Kidney (tissue), 14 donors: ENCODE data around the gene GAB2. TPM values are rescaled to one million over a fixed set of nuclear protein-coding genes. Genes with fewer than 3 reads are reported as not detected.
"Not testable (repeated sequence)": the region's sequence is repeated elsewhere in the genome, so short reads cannot be mapped to it uniquely, and the experiment has no call there.

Experiments
- DNase-seq, 5 donors: peaks; one replicate each; pipeline ENCODE4 v3.0.0-alpha.2; 2013 to 2020
- FAIRE-seq: peaks from 2 replicates; lab custom pipeline; 2012; peaks lifted over from hg19 to GRCh38; lab: Jason Lieb, UNC
- H3K27ac ChIP-seq, 2 donors: one replicate each; pipeline ENCODE4 v1.7.0; 2013; ENCODE audit warnings: low read depth in 2 of 2, low read length in 2 of 2, inconsistent platforms in 1 of 2
- H3K27me3 ChIP-seq: one replicate; pipeline ENCODE4 v1.7.1; 2013; ENCODE audit warnings: low read length, inconsistent platforms; ENCODE audit not compliant: control insufficient read depth, insufficient read depth
- H3K36me3 ChIP-seq, 3 donors: one replicate each; pipeline versions ENCODE4 v1.7.0 to v1.7.1; 2013; ENCODE audit warnings: low read length in 3 of 3, control low read depth in 1 of 3, inconsistent platforms in 1 of 3; ENCODE audit not compliant: insufficient read depth in 3 of 3, control insufficient read depth in 2 of 3
- H3K4me1 ChIP-seq, 3 donors: one replicate each; pipeline versions ENCODE4 v1.7.0 to v1.7.1; 2013; ENCODE audit warnings: low read length in 3 of 3, inconsistent platforms in 1 of 3, low read depth in 1 of 3; ENCODE audit not compliant: control insufficient read depth in 2 of 3, insufficient read depth in 2 of 3
- H3K4me3 ChIP-seq, 3 donors: one replicate each; pipeline versions ENCODE4 v1.7.0 to v1.8.1; 2013; ENCODE audit warnings: low read length in 3 of 3, control low read depth in 1 of 3, inconsistent platforms in 1 of 3
- H3K9ac ChIP-seq, 3 donors: one replicate each; pipeline versions ENCODE4 v1.7.0 to v1.7.1; 2013; ENCODE audit warnings: low read length in 3 of 3, control low read depth in 1 of 3, inconsistent platforms in 1 of 3
- H3K9me3 ChIP-seq, 3 donors: one replicate each; pipeline versions ENCODE4 v1.7.0 to v1.7.1; 2013; ENCODE audit warnings: low read length in 3 of 3, control low read depth in 1 of 3, inconsistent platforms in 1 of 3; ENCODE audit not compliant: control insufficient read depth in 2 of 3, insufficient read depth in 1 of 3
- CTCF ChIP-seq: IDR thresholded peaks from 3 replicates; pipeline ENCODE4 v1.5.1; 2012; ENCODE audit warnings: mild to moderate bottlenecking, moderate library complexity, borderline replicate concordance; ENCODE audit not compliant: insufficient read depth; ENCODE audit errors: extremely low read depth
- intact Hi-C: fragments of 100-400 bp; cut with DNase I; formaldehyde crosslinking; loops from one replicate; pipeline ENCODE4 v1.11.1; 2022
- polyA plus RNA-seq: library from polyadenylated mRNA; stranded (reverse); fragments of 350-450 nt; fragmentation: Illumina TruSeq; extraction: RNeasy Lipid Tissue Mini Kit (QIAGEN cat#74804); gene quantifications from one replicate; pipeline ENCODE4 v1.2.3, GENCODE V29; 2014; ENCODE audit warnings: low read depth, low replicate concordance; ENCODE audit not compliant: insufficient read depth
- total RNA-seq: library from RNA; stranded (reverse); fragmentation: NEBNext Ultra II Directional; extraction: Animal tissue kit (Norgen Biotek cat#: 25700); gene quantifications from one replicate; pipeline ENCODE4 v1.2.1, GENCODE V29; 2021
- donor health status: control.
- donor health status: control.
- donor health status: control.
- donor health status: control.
- donor health status: control.
- donor health status: DM: yes; HTN: yes; CAD: no.
- donor health status: Normal renal cell carcinoma (clear cell type).

GAB2 gene
- total and polyA plus RNA-seq, 2 donors from 2014 or later: 3.3 to 23.6 TPM

DNA sequence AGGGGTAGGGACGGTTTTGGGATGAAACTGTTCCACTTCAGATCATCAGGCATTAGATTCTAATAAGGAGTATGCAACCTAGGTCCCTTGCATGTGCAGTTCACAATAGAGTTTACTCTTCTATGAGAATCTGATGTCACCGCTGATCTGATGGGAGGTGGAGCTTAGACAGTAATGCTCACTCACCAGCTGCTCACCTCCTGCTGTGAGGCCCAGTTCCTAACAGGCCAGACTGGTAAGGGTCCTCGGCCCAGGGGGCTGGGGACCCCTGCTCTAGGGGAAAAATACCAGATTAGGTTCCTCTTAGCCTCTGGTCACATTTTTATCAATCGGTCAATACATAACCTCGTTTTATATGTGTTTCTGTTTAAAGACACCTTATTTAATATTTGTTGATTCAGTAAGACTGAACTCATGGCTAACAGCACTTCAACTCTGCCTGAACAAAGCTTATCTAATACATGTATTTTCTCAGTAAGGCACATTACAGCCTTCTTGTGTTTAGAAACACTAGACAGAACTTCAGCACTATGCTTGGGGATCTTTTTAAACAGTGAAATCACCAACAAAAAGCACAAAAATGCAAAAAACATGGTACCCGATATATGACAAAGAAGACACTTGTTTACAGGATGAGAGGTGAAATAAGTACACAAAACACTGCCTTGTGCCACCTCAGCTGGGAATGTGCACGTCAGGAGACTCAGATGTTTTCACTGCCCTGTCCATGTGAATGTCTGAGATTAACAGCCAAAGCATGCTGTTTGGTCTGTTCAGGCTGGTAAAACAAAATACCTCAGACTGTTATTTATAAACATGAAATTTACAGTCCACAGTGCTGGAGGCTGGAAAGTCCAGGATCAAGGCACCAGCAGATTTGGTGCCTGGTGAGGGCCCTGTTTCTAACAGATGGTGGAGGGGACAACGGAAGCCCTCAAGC lies 121.4 kb downstream of the GAB2 start:
- Histone ChIP-seq H3K4me3 (no peak overlapping the region), H3K27me3 (no peaks in the 10 kb centered on the region), H3K9me3 (no peaks in the 10 kb centered on the region), H3K9ac (no peak overlapping the region), H3K36me3 (no peaks in the 10 kb centered on the region), H3K4me1 (peaks cover 0 to 10% (median 2%) of the 10 kb centered on the region in 3 donors), H3K27ac (peak overlapping the region in 1 of 2 donors; percentile 52)
- no peak for TF ChIP-seq CTCF
- intact Hi-C loops: no loop called here
- no peak for FAIRE-seq
- DNase-seq: no peak

- Histone ChIP-seq H3K27me3 (no peaks in the 10 kb centered on the region), H3K4me3 (no peak overlapping the region), H3K9ac (no peak overlapping the region), H3K36me3 (no peaks in the 10 kb centered on the region), H3K4me1 (peaks cover 0 to 10% (median 2%) of the 10 kb centered on the region in 3 donors), H3K27ac (no peak overlapping the region), H3K9me3 (no peaks in the 10 kb centered on the region)
- DNase-seq (no peak), FAIRE-seq (no peak)
- no peak for TF ChIP-seq CTCF
- intact Hi-C loops: no loop called here
Measured at GRCh38 chr11:78295347-78295746, 122.3 kb downstream of the GAB2 start.

GRCh38 chr11:78294100-78294499 lies 123.5 kb downstream of the GAB2 start:
- DNase-seq, FAIRE-seq, H3K9me3 ChIP-seq, intact Hi-C loops, H3K27me3 ChIP-seq, H3K27ac ChIP-seq, H3K36me3 ChIP-seq, H3K4me3 ChIP-seq, H3K9ac ChIP-seq: not testable (repeated sequence)
- H3K4me1 ChIP-seq: peaks cover 0 to 10% (median 2%) of the 10 kb centered on the region in 3 donors

- H3K9ac ChIP-seq: no peak overlapping the region
- FAIRE-seq: no peak
- TF ChIP-seq CTCF: no peak
- no peak overlapping the region for H3K4me3 ChIP-seq
- no peaks in the 10 kb centered on the region for H3K27me3 ChIP-seq
- H3K9me3 ChIP-seq: peaks cover 0 to 3% (median 0%) of the 10 kb centered on the region in 3 donors
- no peak overlapping the region for H3K27ac ChIP-seq
- H3K36me3 ChIP-seq: no peaks in the 10 kb centered on the region
- H3K4me1 ChIP-seq: peaks cover 0 to 10% (median 2%) of the 10 kb centered on the region in 3 donors
- DNase-seq: no peak
- intact Hi-C loops: no loop called here
Measured at GRCh38 chr11:78293536-78293935, 124.1 kb downstream of the GAB2 start.
